Lower leg skin (tissue), 3 donors: Measurements from ENCODE around the gene ASB2.

ENCODE experiments used
- CTCF ChIP-seq, 3 donors: fragments of 450-650 bp; IDR thresholded peaks; one replicate each; pipeline ENCODE4 v1.5.1; 2016; ENCODE audit warnings: antibody characterized with exemption in 3 of 3, mild to moderate bottlenecking in 3 of 3, moderate library complexity in 2 of 3
- POLR2A ChIP-seq, 2 donors: fragments of 450-650 bp; IDR thresholded peaks; one replicate each; pipeline ENCODE4 v1.6.1; 2016 to 2017; ENCODE audit warnings: antibody characterized with exemption in 2 of 2, mild to moderate bottlenecking in 1 of 2, moderate library complexity in 1 of 2

- no peak for TF ChIP-seq CTCF (IDR thresholded peaks at IDR 0.05)
- TF ChIP-seq POLR2A (IDR thresholded peaks at IDR 0.05), result no peak
These were observed 70.7 kb downstream of the ASB2 start for GRCh38 chr14:93905623-93906022.
